OCI-LY3 (cell line): Measurements from ENCODE around the gene PRSS33.

Experiments
- H2AFZ ChIP-seq: fragments of 200-600, 300-600 bp; shearing (Covaris generic); 2 replicates; pipeline ENCODE4 v1.6.0; 2014; ENCODE audit warnings: antibody characterized with exemption, low read depth, low read length
- H3K27ac ChIP-seq: fragments of 200-600, 300-600 bp; sonication (generic); 2 replicates; pipeline ENCODE4 v1.5.1; 2014; ENCODE audit warnings: mild to moderate bottlenecking, low read length, moderate library complexity, mixed read lengths
- H3K27me3 ChIP-seq: fragments of 200-600, 300-600 bp; sonication (generic); 2 replicates; pipeline ENCODE4 v1.6.1; 2014; ENCODE audit warnings: low read depth, low read length, mixed read lengths
- H3K36me3 ChIP-seq: fragments of 200-600, 300-600 bp; sonication (generic); replicated peaks from 2 replicates; pipeline ENCODE3; 2014; ENCODE audit warnings: low read depth, low read length, mixed read lengths
- H3K4me1 ChIP-seq: fragments of 300-600, 200-600 bp; sonication (generic); 2 replicates; pipeline ENCODE4 v1.6.1; 2014; ENCODE audit warnings: low read length, mixed read lengths
- H3K4me2 ChIP-seq: fragments of 200-600, 300-600 bp; sonication (generic); 2 replicates; pipeline ENCODE4 v1.6.1; 2014; ENCODE audit warnings: low read length, mixed read lengths
- H3K4me3 ChIP-seq: fragments of 300-600, 200-600 bp; sonication (generic); 2 replicates; pipeline ENCODE4 v1.5.1; 2014; ENCODE audit warnings: antibody characterized with exemption, mild to moderate bottlenecking, low read length, moderate library complexity
- H3K79me2 ChIP-seq: fragments of 300-600, 200-600 bp; shearing (Covaris generic); 2 replicates; pipeline ENCODE4 v1.6.1; 2014; ENCODE audit warnings: mild to moderate bottlenecking, low read length, mixed read lengths
- H3K9ac ChIP-seq: fragments of 300-600, 200-600 bp; shearing (Covaris generic); 2 replicates; pipeline ENCODE4 v1.6.0; 2014; ENCODE audit warnings: mild to moderate bottlenecking, low read length, moderate library complexity
- H3K9me3 ChIP-seq: fragments of 200-600, 300-600 bp; shearing (Covaris generic); 2 replicates; pipeline ENCODE4 v1.6.1; 2014; ENCODE audit warnings: low read length, mixed read lengths; ENCODE audit not compliant: insufficient read depth
- H4K20me1 ChIP-seq: fragments of 200-600, 300-600 bp; sonication (generic); 2 replicates; pipeline ENCODE4 v1.6.1; 2016; ENCODE audit warnings: low read length, mixed read lengths; ENCODE audit not compliant: insufficient read depth
- EZH2phosphoT487 ChIP-seq: fragments of 200-600 bp; shearing (Covaris generic); IDR thresholded peaks from 2 replicates; pipeline ENCODE4 v1.6.1; 2018; ENCODE audit warnings: antibody characterized with exemption, mixed run types, low read depth
- TF ChIP-seq, protein P1 (sequence below): fragments of 200-600, 300-600 bp; sonication (generic); IDR thresholded peaks from 2 replicates; pipeline ENCODE4 v1.5.1; 2014; ENCODE audit warnings: antibody characterized with exemption, low read length, low read depth

The PRSS33 gene

DNA sequence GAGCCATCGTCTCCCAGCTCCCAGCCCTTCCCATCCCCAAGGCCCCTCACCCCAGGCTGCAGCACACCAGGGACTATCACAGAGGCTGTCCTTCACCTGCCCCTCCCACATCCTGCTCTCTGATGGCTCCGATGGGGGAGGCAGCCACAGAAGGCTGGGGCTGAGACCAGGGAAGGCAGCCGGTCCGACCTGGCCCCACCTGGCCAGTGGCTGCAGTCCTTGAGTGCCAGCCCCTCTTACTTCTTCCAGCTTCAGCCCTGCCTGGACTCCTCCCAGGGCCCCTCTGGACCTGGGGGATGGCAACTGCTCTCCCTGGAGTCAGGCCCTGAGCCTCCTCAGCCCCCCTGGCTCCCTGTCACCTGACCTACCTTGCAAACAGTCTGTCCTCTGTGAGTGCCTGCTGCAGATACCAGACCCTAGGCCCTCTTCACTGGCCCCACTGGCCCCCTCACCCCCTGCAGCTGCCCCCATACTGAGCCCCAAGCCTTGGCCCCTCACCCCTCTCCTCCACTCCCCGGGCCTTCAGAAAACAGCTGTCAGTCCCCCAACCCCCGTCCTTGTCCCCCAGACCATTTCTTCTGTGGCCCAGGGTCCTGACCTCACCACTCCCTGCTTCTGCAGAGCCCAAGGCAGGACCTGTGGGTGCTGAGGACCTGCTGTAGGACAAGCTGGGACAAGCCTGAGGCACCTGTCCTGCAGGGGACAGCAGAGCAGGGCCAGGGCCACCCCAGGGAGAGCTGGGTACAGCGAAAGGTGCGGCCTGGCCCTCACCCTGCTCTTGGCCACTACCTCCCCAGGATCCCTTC is 47.5 kb downstream of the PRSS33 start:
- no peaks in the 10 kb centered on the region for H3K4me1 ChIP-seq
- no peak overlapping the region for H3K9ac ChIP-seq
- H2AFZ ChIP-seq, result no peak overlapping the region
- no peaks in the 10 kb centered on the region for H3K36me3 ChIP-seq
- TF ChIP-seq, protein P1, sequence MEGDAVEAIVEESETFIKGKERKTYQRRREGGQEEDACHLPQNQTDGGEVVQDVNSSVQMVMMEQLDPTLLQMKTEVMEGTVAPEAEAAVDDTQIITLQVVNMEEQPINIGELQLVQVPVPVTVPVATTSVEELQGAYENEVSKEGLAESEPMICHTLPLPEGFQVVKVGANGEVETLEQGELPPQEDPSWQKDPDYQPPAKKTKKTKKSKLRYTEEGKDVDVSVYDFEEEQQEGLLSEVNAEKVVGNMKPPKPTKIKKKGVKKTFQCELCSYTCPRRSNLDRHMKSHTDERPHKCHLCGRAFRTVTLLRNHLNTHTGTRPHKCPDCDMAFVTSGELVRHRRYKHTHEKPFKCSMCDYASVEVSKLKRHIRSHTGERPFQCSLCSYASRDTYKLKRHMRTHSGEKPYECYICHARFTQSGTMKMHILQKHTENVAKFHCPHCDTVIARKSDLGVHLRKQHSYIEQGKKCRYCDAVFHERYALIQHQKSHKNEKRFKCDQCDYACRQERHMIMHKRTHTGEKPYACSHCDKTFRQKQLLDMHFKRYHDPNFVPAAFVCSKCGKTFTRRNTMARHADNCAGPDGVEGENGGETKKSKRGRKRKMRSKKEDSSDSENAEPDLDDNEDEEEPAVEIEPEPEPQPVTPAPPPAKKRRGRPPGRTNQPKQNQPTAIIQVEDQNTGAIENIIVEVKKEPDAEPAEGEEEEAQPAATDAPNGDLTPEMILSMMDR, result no peak
- no peak for TF ChIP-seq EZH2phosphoT487
- no peaks in the 10 kb centered on the region for H3K9me3 ChIP-seq
- no peaks in the 10 kb centered on the region for H3K79me2 ChIP-seq
- no peaks in the 10 kb centered on the region for H3K27me3 ChIP-seq
- H3K4me2 ChIP-seq, result no peak overlapping the region
- no peak overlapping the region for H3K27ac ChIP-seq
- H4K20me1 ChIP-seq, result no peaks in the 10 kb centered on the region
- no peak overlapping the region for H3K4me3 ChIP-seq

DNA sequence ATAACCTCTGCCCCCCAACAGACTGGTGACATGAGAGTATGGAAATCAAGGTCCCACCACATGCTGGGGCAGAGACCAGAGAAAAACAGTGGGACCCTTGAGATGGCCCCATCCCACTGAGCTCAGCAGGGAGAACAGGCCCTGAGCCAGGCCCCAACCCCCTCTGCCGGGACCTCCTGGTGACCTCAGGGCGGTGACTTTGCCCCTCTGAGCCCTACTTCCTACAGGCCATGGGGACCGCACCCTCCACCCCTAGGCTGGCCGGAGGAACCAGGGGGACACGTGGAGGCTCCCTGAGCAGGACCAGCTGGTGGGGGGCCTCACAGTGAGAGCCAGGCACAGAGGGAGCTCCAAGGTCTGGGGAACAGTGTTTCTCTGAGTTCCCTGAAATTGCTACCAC is 48.7 kb downstream of the PRSS33 start:
- H3K9me3 ChIP-seq, result no peaks in the 10 kb centered on the region
- H3K9ac ChIP-seq, result no peak overlapping the region
- TF ChIP-seq, protein P1, result no peak
- TF ChIP-seq EZH2phosphoT487, result no peak
- no peaks in the 10 kb centered on the region for H3K36me3 ChIP-seq
- no peak overlapping the region for H3K4me3 ChIP-seq
- no peak overlapping the region for H3K4me2 ChIP-seq
- H3K27ac ChIP-seq, result no peak overlapping the region
- no peak overlapping the region for H2AFZ ChIP-seq
- H3K79me2 ChIP-seq, result no peaks in the 10 kb centered on the region
- no peaks in the 10 kb centered on the region for H3K4me1 ChIP-seq
- no peaks in the 10 kb centered on the region for H3K27me3 ChIP-seq
- no peaks in the 10 kb centered on the region for H4K20me1 ChIP-seq

DNA sequence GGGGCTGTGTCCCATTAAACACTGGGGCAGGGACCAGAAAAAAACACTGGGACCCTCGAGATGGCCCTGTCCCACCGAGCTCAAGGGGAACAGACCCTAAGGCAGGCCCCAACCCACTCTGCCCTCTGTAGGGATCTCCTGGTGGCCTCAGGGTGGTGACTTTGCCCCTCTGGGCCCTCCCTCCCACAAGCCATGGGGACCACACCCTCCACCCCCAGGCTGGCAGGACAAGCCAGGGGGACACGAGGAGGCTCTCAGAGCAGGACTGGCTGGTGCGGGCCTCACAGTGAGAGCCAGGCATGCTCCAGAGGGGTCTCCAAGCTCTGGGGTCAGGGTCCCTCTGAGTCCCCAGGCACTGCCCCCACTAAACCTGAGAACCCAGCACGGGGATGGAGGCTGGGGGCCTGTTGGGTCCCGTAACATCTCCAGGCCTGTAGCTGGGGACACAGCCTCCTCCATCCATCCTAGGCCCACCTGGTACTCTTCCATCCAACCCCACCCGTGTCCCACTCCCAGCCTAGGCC is 49.4 kb downstream of the PRSS33 start:
- TF ChIP-seq, protein P1, result no peak
- TF ChIP-seq EZH2phosphoT487, result no peak
- Histone ChIP-seq H3K9me3 (no peaks in the 10 kb centered on the region), H4K20me1 (no peaks in the 10 kb centered on the region), H2AFZ (no peak overlapping the region), H3K27me3 (no peaks in the 10 kb centered on the region), H3K4me2 (no peak overlapping the region), H3K79me2 (no peaks in the 10 kb centered on the region), H3K36me3 (no peaks in the 10 kb centered on the region), H3K4me1 (no peaks in the 10 kb centered on the region), H3K9ac (no peak overlapping the region), H3K27ac (no peak overlapping the region), H3K4me3 (no peak overlapping the region)

DNA sequence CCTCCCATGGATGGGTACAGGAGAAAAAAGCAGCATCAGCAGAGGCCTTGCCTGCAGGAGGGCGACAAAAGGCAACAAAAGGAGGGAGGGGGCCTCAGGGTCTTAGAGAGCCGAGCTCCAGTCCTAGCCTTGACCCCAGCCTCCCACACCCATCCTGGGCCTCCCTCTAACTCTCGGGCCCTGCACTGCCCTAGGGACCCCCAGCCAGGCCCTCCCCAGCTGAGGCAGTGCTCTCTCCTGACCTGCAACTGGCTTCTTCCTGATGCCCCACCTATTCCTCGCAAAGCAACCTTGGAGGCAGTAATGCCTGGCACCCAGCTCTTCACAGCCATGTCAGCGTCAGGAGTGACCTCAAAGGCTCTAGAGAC is 50.1 kb downstream of the PRSS33 start:
- Histone ChIP-seq H2AFZ (no peak overlapping the region), H3K9me3 (no peaks in the 10 kb centered on the region), H3K4me3 (no peak overlapping the region), H3K27ac (no peak overlapping the region), H3K9ac (no peak overlapping the region), H3K79me2 (no peaks in the 10 kb centered on the region), H3K36me3 (no peaks in the 10 kb centered on the region), H3K4me1 (no peaks in the 10 kb centered on the region), H3K27me3 (no peaks in the 10 kb centered on the region), H3K4me2 (no peak overlapping the region), H4K20me1 (no peaks in the 10 kb centered on the region)
- TF ChIP-seq, protein P1, result no peak
- no peak for TF ChIP-seq EZH2phosphoT487
